ENCODE measurements around the gene DIMT1. TPM values are rescaled to one million over a fixed set of nuclear protein-coding genes. Genes with fewer than 3 reads are reported as not detected.
A peak's percentile ranks its signal among the peaks of the same experiment; 100 is the strongest.

DIMT1 gene
- total RNA-seq, 1 donor from 2014 or later, result 20.2 TPM

DNA sequence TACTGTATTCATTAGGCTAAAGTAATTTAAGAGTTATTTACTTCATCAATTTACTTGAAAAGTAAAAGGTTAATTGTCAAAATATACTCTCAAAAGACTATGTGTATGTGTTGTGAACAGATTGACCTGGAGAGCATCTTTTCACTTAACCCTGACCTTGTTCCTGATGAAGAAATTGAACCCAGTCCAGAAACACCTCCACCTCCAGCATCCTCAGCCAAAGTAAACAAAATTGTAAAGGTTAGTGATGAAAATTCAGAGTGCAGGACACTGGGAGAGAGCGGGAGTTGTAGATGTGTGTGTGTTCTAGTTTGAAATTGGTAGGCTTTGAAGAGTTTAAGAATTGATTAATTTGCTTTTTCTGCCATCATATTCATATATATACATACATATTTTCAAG lies 55.8 kb downstream of the DIMT1 start:
- DNase-seq (ENCODE audit: low spot score), result no peak
- H3K36me3 Mint-ChIP-seq (ENCODE audit: low read depth), result peaks cover 6% of the 10 kb centered on the region
- TF ChIP-seq, protein P1, sequence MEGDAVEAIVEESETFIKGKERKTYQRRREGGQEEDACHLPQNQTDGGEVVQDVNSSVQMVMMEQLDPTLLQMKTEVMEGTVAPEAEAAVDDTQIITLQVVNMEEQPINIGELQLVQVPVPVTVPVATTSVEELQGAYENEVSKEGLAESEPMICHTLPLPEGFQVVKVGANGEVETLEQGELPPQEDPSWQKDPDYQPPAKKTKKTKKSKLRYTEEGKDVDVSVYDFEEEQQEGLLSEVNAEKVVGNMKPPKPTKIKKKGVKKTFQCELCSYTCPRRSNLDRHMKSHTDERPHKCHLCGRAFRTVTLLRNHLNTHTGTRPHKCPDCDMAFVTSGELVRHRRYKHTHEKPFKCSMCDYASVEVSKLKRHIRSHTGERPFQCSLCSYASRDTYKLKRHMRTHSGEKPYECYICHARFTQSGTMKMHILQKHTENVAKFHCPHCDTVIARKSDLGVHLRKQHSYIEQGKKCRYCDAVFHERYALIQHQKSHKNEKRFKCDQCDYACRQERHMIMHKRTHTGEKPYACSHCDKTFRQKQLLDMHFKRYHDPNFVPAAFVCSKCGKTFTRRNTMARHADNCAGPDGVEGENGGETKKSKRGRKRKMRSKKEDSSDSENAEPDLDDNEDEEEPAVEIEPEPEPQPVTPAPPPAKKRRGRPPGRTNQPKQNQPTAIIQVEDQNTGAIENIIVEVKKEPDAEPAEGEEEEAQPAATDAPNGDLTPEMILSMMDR (IDR thresholded peaks at IDR 0.05), result no peak
- peak overlapping the region; percentile 17 for H3K27ac Mint-ChIP-seq (ENCODE audit: unreplicated experiment)
- no peaks in the 10 kb centered on the region for H3K4me1 Mint-ChIP-seq (ENCODE audit: low read depth)
- no peaks in the 10 kb centered on the region for H3K9me3 Mint-ChIP-seq (ENCODE audit: low read depth)
- no peaks in the 10 kb centered on the region for H3K27me3 Mint-ChIP-seq (ENCODE audit: low read depth)
- H3K4me3 Mint-ChIP-seq (ENCODE audit: unreplicated experiment), result no peak overlapping the region

DNA sequence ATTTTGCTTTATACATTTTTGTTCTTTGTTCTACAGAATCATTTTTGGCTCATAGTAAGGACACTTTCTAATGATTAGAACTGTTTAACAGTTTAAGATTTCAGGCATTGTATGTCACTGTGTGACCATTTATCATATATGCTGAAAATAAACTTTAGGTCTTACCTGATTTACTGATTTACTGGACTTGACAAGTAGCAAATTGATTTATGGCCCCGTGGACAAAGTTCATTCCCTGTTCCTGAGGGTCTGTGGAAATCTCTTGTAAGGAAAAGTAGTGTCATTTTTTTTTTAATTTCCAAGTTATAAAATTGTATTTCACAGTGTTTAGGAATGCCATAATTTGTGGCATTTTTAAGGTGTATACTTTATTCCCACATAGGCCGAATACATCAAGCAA lies 57.0 kb downstream of the DIMT1 start:
- no peak for DNase-seq (ENCODE audit: low spot score)
- H3K4me3 Mint-ChIP-seq (ENCODE audit: unreplicated experiment), result no peak overlapping the region
- H3K9me3 Mint-ChIP-seq (ENCODE audit: low read depth), result no peaks in the 10 kb centered on the region
- H3K4me1 Mint-ChIP-seq (ENCODE audit: low read depth), result peaks cover under 1% of the 10 kb centered on the region
- TF ChIP-seq, protein P1 (IDR thresholded peaks at IDR 0.05), result no peak
- no peaks in the 10 kb centered on the region for H3K27me3 Mint-ChIP-seq (ENCODE audit: low read depth)
- H3K36me3 Mint-ChIP-seq (ENCODE audit: low read depth), result peaks cover 4% of the 10 kb centered on the region
- H3K27ac Mint-ChIP-seq (ENCODE audit: unreplicated experiment), result no peak overlapping the region

DNA sequence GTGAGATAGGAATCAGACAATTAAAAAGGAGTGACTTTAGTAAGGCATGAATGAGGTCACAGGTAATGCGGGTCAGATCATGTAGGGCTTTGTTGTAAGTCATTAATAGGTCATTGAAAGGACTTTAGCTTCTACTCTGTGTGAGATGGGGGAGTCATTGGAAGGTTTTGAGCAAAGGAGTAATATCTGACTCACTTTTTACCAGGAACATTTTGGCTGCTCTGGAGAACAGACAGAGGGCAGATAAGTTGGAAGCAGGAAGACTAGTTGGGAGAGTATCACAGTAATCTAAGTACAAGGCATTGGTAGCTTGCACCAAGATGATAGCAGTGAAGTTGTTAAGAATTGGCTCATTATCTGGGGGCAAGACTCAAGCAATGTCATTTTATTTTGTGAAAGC lies 60.3 kb downstream of the DIMT1 start:
- no peak overlapping the region for H3K4me3 Mint-ChIP-seq (ENCODE audit: unreplicated experiment)
- H3K27ac Mint-ChIP-seq (ENCODE audit: unreplicated experiment), result no peak overlapping the region
- peaks cover 4% of the 10 kb centered on the region for H3K4me1 Mint-ChIP-seq (ENCODE audit: low read depth)
- no peak for DNase-seq (ENCODE audit: low spot score)
- TF ChIP-seq, protein P1 (IDR thresholded peaks at IDR 0.05), result no peak
- no peaks in the 10 kb centered on the region for H3K9me3 Mint-ChIP-seq (ENCODE audit: low read depth)
- H3K36me3 Mint-ChIP-seq (ENCODE audit: low read depth), result no peaks in the 10 kb centered on the region
- H3K27me3 Mint-ChIP-seq (ENCODE audit: low read depth), result no peaks in the 10 kb centered on the region

DNA sequence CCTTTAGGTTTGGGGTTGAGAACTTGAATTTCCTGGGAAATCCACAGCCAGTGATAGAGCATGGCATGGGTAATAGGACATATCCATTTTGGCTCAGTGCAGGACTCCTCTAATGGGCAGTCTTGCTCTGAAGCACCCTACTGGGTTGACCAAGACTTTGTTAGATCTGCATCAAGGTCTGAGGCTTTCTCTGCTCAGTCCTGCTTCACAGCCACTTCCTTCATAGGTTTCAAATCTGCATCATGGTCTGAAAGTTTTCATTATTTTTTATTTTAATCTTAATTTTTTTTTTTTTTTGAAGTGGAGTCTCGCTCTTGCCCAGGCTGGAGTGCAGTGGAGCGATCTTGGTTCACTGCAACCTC lies 61.2 kb downstream of the DIMT1 start:
- Mint-ChIP-seq H3K36me3 (ENCODE audit: low read depth) (no peaks in the 10 kb centered on the region), H3K4me1 (ENCODE audit: low read depth) (peaks cover 4% of the 10 kb centered on the region), H3K27ac (ENCODE audit: unreplicated experiment) (no peak overlapping the region), H3K4me3 (ENCODE audit: unreplicated experiment) (no peak overlapping the region), H3K27me3 (ENCODE audit: low read depth) (no peaks in the 10 kb centered on the region), H3K9me3 (ENCODE audit: low read depth) (no peaks in the 10 kb centered on the region)
- TF ChIP-seq, protein P1 (IDR thresholded peaks at IDR 0.05), result no peak
- no peak for DNase-seq (ENCODE audit: low spot score)

DNA sequence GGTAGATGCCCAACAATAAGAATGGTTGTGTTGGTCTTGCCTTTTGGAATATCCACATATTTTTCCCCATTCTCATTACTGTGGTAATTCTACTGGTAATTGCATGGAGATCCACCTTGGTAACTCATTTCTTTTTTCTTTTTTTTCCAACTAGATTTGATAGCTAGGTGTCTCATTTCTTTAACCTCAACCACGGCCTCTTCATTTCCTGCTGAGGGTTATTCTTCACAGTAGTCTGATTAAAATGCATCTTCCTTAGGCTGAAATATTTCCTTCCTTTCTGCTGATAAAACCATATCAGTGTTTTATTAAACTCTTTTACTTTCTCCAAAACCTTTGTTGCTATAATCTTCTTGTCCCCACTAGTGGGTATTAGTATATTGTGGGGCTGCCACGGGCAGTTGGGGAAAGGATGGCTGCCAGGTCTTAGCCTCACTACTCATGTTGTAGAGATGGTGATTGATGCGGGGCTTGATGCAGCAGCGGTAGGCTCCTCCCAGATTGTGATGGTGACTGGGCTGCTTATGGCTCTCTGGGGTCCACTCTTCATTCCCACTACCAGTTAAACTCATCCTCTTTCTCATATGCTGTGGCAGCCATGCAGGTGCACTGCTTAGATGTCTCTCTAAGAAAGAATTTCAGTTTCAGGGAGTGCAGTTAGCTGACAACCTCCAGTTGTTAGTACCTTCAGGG lies 61.8 kb downstream of the DIMT1 start:
- Mint-ChIP-seq H3K36me3 (ENCODE audit: low read depth) (no peaks in the 10 kb centered on the region), H3K27ac (ENCODE audit: unreplicated experiment) (no peak overlapping the region), H3K9me3 (ENCODE audit: low read depth) (no peaks in the 10 kb centered on the region), H3K4me3 (ENCODE audit: unreplicated experiment) (no peak overlapping the region), H3K4me1 (ENCODE audit: low read depth) (peaks cover 4% of the 10 kb centered on the region), H3K27me3 (ENCODE audit: low read depth) (no peaks in the 10 kb centered on the region)
- DNase-seq (ENCODE audit: low spot score), result peak; percentile 40
- TF ChIP-seq, protein P1 (IDR thresholded peaks at IDR 0.05), result no peak

Data from chondrocyte (in vitro differentiated cells).